Measurements from ENCODE around the gene ID3. TPM values are rescaled to one million over a fixed set of nuclear protein-coding genes. Genes with fewer than 3 reads are reported as not detected.

ID3 gene
- total RNA-seq, 4 donors from 2014 or later = 62.0 to 144 (median 110) TPM

- TF ChIP-seq CTCF (IDR thresholded peaks at IDR 0.05; ENCODE audit: low read depth) = no peak
These were observed 26.2 kb upstream of the ID3 start for GRCh38 chr1:23585321-23586022.

GRCh38 chr1:23582820-23583219 lies 23.5 kb upstream of the ID3 start:
- TF ChIP-seq CTCF (IDR thresholded peaks at IDR 0.05; ENCODE audit: low read depth) = no peak

GRCh38 chr1:23581219-23581618 lies 21.9 kb upstream of the ID3 start:
- no peak for TF ChIP-seq CTCF (IDR thresholded peaks at IDR 0.05; ENCODE audit: low read depth)

- TF ChIP-seq CTCF (IDR thresholded peaks at IDR 0.05; ENCODE audit: low read depth) = no peak
These were observed 19.7 kb upstream of the ID3 start for GRCh38 chr1:23578997-23579363.

- no peak for TF ChIP-seq CTCF (IDR thresholded peaks at IDR 0.05; ENCODE audit: low read depth)
These were observed 19.2 kb upstream of the ID3 start for GRCh38 chr1:23578311-23578996.

- no peak for TF ChIP-seq CTCF (IDR thresholded peaks at IDR 0.05; ENCODE audit: low read depth)
These were observed 18.0 kb upstream of the ID3 start for GRCh38 chr1:23577056-23578004.

Data from subcutaneous adipose tissue (tissue), 4 donors.